Trophoblast cell (in vitro differentiated cells and primary cell): ENCODE data around the gene PLEKHM3.

Experiments
- DNase-seq, 2 donors: peaks; one replicate each; pipeline ENCODE4 v3.0.0-alpha.2; 2016
- H2AFZ ChIP-seq: 2 replicates; pipeline ENCODE4 v1.6.1; 2013; ENCODE audit warnings: low read length, moderate library complexity, mild to moderate bottlenecking; ENCODE audit not compliant: insufficient read depth, poor library complexity
- H2AK5ac ChIP-seq: 2 replicates; pipeline ENCODE4 v1.6.1; 2013; ENCODE audit warnings: mild to moderate bottlenecking, low read length
- H2BK120ac ChIP-seq: 2 replicates; pipeline ENCODE4 v1.6.1; 2013; ENCODE audit warnings: low read length, mild to moderate bottlenecking, moderate library complexity; ENCODE audit not compliant: insufficient read depth, poor library complexity
- H2BK12ac ChIP-seq: 2 replicates; pipeline ENCODE4 v1.6.1; 2013; ENCODE audit warnings: mild to moderate bottlenecking, low read length, moderate library complexity
- H2BK5ac ChIP-seq: 2 replicates; pipeline ENCODE4 v1.6.1; 2013; ENCODE audit warnings: low read length, low read depth, moderate library complexity, mild to moderate bottlenecking; ENCODE audit not compliant: poor library complexity
- H3K14ac ChIP-seq: 2 replicates; pipeline ENCODE4 v1.6.1; 2013; ENCODE audit warnings: mild to moderate bottlenecking, low read length
- H3K18ac ChIP-seq: 2 replicates; pipeline ENCODE4 v1.6.1; 2013; ENCODE audit warnings: mild to moderate bottlenecking, low read length
- H3K23ac ChIP-seq: 2 replicates; pipeline ENCODE4 v1.6.1; 2013; ENCODE audit warnings: low read length
- H3K27ac ChIP-seq: 2 replicates; pipeline ENCODE4 v1.5.1; 2013; ENCODE audit warnings: low read depth, mild to moderate bottlenecking, inconsistent platforms, low read length, moderate library complexity
- H3K27me3 ChIP-seq: 2 replicates; pipeline ENCODE4 v1.6.1; 2013; ENCODE audit warnings: inconsistent platforms, mild to moderate bottlenecking, low read length, moderate library complexity; ENCODE audit not compliant: insufficient read depth
- H3K36me3 ChIP-seq, 2 experiments: 1 replicate in 1 of 2; 2 replicates in 1 of 2; pipeline ENCODE4 v1.6.1; 2013; ENCODE audit warnings: low read length in 2 of 2, mild to moderate bottlenecking in 2 of 2, moderate library complexity in 1 of 2; ENCODE audit not compliant: insufficient read depth in 2 of 2, control insufficient read depth in 1 of 2
- H3K4ac ChIP-seq: 2 replicates; pipeline ENCODE4 v1.6.1; 2013; ENCODE audit warnings: low read depth, mild to moderate bottlenecking, low read length, moderate library complexity
- H3K4me1 ChIP-seq, 2 experiments: 1 replicate in 1 of 2; 2 replicates in 1 of 2; pipeline ENCODE4 v1.6.1; 2013; ENCODE audit warnings: low read length in 2 of 2, mild to moderate bottlenecking in 2 of 2, moderate library complexity in 1 of 2; ENCODE audit not compliant: insufficient read depth in 2 of 2, control insufficient read depth in 1 of 2
- H3K4me2 ChIP-seq: 2 replicates; pipeline ENCODE4 v1.6.1; 2013; ENCODE audit warnings: inconsistent platforms, mild to moderate bottlenecking, low read length, moderate library complexity
- H3K4me3 ChIP-seq: 2 replicates; pipeline ENCODE4 v1.5.1; 2013; ENCODE audit warnings: mild to moderate bottlenecking, low read depth, low read length, inconsistent platforms
- H3K79me1 ChIP-seq: one replicate; pipeline ENCODE4 v1.6.1; 2013; ENCODE audit warnings: low read length
- H3K79me2 ChIP-seq: 2 replicates; pipeline ENCODE4 v1.6.1; 2013; ENCODE audit warnings: low read length, mild to moderate bottlenecking; ENCODE audit not compliant: control insufficient read depth, insufficient read depth, poor library complexity
- H3K9ac ChIP-seq: 2 replicates; pipeline ENCODE4 v1.6.1; 2013; ENCODE audit warnings: mild to moderate bottlenecking, low read length
- H3K9me3 ChIP-seq: 2 replicates; pipeline ENCODE4 v1.6.1; 2013; ENCODE audit warnings: low read depth, mild to moderate bottlenecking, control low read depth, inconsistent platforms, low read length; ENCODE audit not compliant: insufficient read depth
- H4K12ac ChIP-seq: 2 replicates; pipeline ENCODE4 v1.6.1; 2013; ENCODE audit warnings: low read depth, mild to moderate bottlenecking, low read length, moderate library complexity
- H4K8ac ChIP-seq: 2 replicates; pipeline ENCODE4 v1.6.1; 2013; ENCODE audit warnings: low read depth, mild to moderate bottlenecking, low read length, moderate library complexity
- H4K91ac ChIP-seq: one replicate; pipeline ENCODE4 v1.6.1; 2013; ENCODE audit warnings: low read depth, mild to moderate bottlenecking, low read length, moderate library complexity
- WGBS: extraction: QIAGEN DNeasy Blood & Tissue Kit; methylation state at CpG from one replicate; pipeline ENCODE4 v1.1.7; 2013; ENCODE audit warnings: missing lambda C conversion rate; ENCODE audit not compliant: insufficient read length, insufficient coverage; ENCODE audit errors: extremely low coverage; 5-methylcytosine and 5-hydroxymethylcytosine counted together

The PLEKHM3 gene

DNA sequence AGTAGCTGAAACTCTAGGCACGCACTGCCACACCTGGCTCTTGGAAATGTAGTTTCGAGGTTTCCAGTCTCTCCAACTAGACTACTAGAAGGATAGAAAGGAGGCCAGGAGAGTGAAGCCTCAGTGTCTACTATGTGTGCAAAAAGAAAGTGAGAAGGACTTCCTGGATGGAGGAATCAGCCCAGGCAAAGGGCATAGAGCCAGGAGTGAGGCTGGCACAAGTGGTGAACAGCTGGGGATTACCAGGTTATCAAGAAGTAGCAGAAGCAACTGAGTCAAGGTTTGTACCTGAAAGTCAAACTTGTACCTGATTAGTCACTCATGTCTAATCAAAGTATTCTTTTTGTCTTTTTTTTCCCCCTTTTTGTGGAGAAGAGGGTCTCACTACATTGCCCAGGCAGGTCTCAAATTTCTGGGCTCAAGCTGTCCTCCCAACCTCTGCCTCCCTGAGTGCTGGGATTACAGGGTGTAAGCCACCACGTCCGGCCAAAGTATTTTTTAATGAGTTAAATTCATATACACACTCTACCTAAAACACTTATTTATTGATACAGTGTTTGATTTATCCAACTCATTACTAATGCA is 246.9 kb downstream of the PLEKHM3 start:
- Histone ChIP-seq H3K36me3 (no peaks in the 10 kb centered on the region), H2AFZ (no peak overlapping the region), H3K18ac (no peak overlapping the region), H3K79me2 (no peaks in the 10 kb centered on the region), H3K14ac (no peak overlapping the region), H3K4ac (no peak overlapping the region), H3K4me1 (no peaks in the 10 kb centered on the region), H3K4me3 (no peak overlapping the region), H3K9ac (no peak overlapping the region), H3K23ac (no peak overlapping the region), H3K79me1 (no peaks in the 10 kb centered on the region), H2BK120ac (no peak overlapping the region), H2AK5ac (no peak overlapping the region), H4K8ac (no peak overlapping the region), H4K91ac (no peak overlapping the region), H3K27me3 (no peaks in the 10 kb centered on the region), H2BK12ac (no peak overlapping the region), H3K9me3 (no peaks in the 10 kb centered on the region), H2BK5ac (no peak overlapping the region), H4K12ac (no peak overlapping the region), H3K4me2 (no peak overlapping the region), H3K27ac (no peak overlapping the region)
- no CpG with 5 or more reads among the region's 4 CpGs for WGBS
- no peak for DNase-seq

DNA sequence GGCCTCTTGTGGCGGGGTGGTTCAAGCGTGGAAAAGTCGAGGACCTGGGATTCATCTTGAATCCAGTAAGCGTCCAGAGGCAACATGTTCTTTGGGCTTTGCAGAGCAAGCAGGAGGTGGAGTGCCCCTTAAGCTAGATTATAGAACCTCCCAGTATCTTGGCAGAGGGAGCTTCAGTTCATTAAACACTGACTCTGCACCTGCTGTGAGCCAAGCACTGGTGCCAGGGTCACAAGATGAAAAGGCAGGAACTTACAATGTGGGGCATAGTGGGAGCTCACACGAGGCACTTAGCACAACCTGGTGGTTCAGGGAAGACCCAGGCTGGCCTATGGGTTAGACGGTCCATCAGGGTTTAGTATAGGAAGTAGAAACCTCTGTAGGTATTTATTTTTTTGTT is 248.2 kb downstream of the PLEKHM3 start:
- H3K4me1 ChIP-seq, result no peaks in the 10 kb centered on the region
- no peak overlapping the region for H3K4me3 ChIP-seq

DNA sequence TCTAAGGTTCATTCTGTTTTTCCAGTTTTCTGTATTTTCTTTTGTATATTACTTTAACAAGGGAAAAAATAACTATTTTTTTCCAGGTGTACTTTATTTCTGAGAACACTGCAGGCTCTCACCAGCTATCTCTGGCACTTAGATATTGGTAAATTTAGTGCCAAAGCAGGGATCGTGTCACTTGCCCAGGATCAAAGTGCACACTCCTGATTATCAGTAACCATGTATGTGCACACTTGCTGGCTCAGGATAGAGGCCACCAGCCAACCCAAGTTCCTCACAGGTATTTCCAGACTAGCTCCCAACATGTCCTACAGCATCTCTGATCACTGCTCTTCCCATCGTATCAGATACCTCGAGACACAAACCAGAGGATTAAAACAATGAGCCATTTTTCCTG is 249.9 kb downstream of the PLEKHM3 start:
- H4K8ac ChIP-seq, result no peak overlapping the region
- no peak overlapping the region for H3K14ac ChIP-seq
- H3K79me2 ChIP-seq, result no peaks in the 10 kb centered on the region
- H2AFZ ChIP-seq, result no peak overlapping the region
- peaks cover 2 to 7% of the 10 kb centered on the region in 2 experiments for H3K4me1 ChIP-seq
- no peak overlapping the region for H3K27ac ChIP-seq
- no peak overlapping the region for H3K4me2 ChIP-seq
- no peaks in the 10 kb centered on the region for H3K36me3 ChIP-seq
- no peak overlapping the region for H2BK12ac ChIP-seq
- no peak overlapping the region for H2AK5ac ChIP-seq
- H3K9me3 ChIP-seq, result no peaks in the 10 kb centered on the region
- no peak overlapping the region for H2BK120ac ChIP-seq
- no CpG with 5 or more reads among the region's 3 CpGs for WGBS
- no peak for DNase-seq
- H4K91ac ChIP-seq, result no peak overlapping the region
- H3K27me3 ChIP-seq, result no peaks in the 10 kb centered on the region
- H3K9ac ChIP-seq, result no peak overlapping the region
- H2BK5ac ChIP-seq, result no peak overlapping the region
- no peak overlapping the region for H3K4me3 ChIP-seq
- H3K23ac ChIP-seq, result no peak overlapping the region
- no peak overlapping the region for H4K12ac ChIP-seq
- no peak overlapping the region for H3K4ac ChIP-seq
- no peak overlapping the region for H3K18ac ChIP-seq
- no peaks in the 10 kb centered on the region for H3K79me1 ChIP-seq

More for the DNA sequence above, 248.2 kb downstream of the PLEKHM3 start:
- Histone ChIP-seq H2AK5ac (no peak overlapping the region), H3K9me3 (no peaks in the 10 kb centered on the region), H4K12ac (no peak overlapping the region), H2BK12ac (no peak overlapping the region), H2BK5ac (no peak overlapping the region), H3K79me2 (no peaks in the 10 kb centered on the region), H2BK120ac (no peak overlapping the region), H3K9ac (no peak overlapping the region), H4K91ac (no peak overlapping the region), H3K27me3 (no peaks in the 10 kb centered on the region), H3K14ac (no peak overlapping the region), H3K4me2 (no peak overlapping the region), H3K18ac (no peak overlapping the region), H2AFZ (no peak overlapping the region), H3K23ac (no peak overlapping the region), H3K27ac (no peak overlapping the region), H3K36me3 (no peaks in the 10 kb centered on the region), H3K79me1 (no peaks in the 10 kb centered on the region), H3K4ac (no peak overlapping the region), H4K8ac (no peak overlapping the region)
- no CpG with 5 or more reads among the region's 6 CpGs for WGBS
- no peak for DNase-seq

DNA sequence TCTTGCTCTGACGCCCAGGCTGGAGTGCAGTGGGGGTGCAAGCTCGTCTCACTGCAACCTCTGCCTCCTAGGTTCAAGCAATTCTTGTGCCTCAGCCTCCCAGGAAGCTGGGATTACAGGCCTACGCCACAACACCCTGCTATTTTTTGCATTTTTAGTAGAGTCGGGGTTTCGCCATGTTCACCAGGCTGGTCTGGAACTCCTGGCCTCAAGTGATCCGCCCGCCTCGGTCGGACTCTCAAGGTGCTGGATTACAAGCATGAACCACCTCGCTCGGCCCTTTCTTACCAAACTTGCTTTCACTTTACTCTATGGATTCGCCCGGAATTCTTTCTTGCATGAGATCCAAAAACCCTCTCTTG is 252.5 kb downstream of the PLEKHM3 start:
- Histone ChIP-seq H3K79me2 (peaks cover 6% of the 10 kb centered on the region), H3K14ac (no peak overlapping the region), H4K91ac (no peak overlapping the region), H3K27ac (no peak overlapping the region), H3K4me3 (no peak overlapping the region), H3K79me1 (peaks cover 9% of the 10 kb centered on the region), H3K27me3 (no peaks in the 10 kb centered on the region), H2BK120ac (no peak overlapping the region), H2AFZ (peak overlapping the region; percentile 23), H3K9ac (no peak overlapping the region), H3K4me1 (peaks cover 9 to 12% of the 10 kb centered on the region in 2 experiments), H2BK12ac (no peak overlapping the region), H2AK5ac (no peak overlapping the region), H3K4me2 (no peak overlapping the region), H4K8ac (no peak overlapping the region), H3K4ac (no peak overlapping the region), H4K12ac (no peak overlapping the region), H3K18ac (no peak overlapping the region), H2BK5ac (no peak overlapping the region), H3K36me3 (no peaks in the 10 kb centered on the region), H3K23ac (no peak overlapping the region), H3K9me3 (no peaks in the 10 kb centered on the region)
- WGBS, result no CpG with 5 or more reads among the region's 13 CpGs
- DNase-seq, result no peak
